Osteocyte (in vitro differentiated cells): Measurements from ENCODE around the gene TBX21. TPM values are rescaled to one million over a fixed set of nuclear protein-coding genes. Genes with fewer than 3 reads are reported as not detected.

Experiments used
- DNase-seq: peaks from one replicate; pipeline ENCODE4 v3.0.0; 2021; ENCODE audit warnings: mixed read lengths; ENCODE audit not compliant: unreplicated experiment; ENCODE audit errors: extremely low spot score
- H3K27ac Mint-ChIP-seq: one replicate; pipeline ENCODE4 v1.8.0; 2021; ENCODE audit warnings: mild to moderate bottlenecking, mixed read lengths; ENCODE audit not compliant: unreplicated experiment
- H3K27me3 Mint-ChIP-seq: one replicate; pipeline ENCODE4 v1.8.0; 2021; ENCODE audit warnings: mixed read lengths; ENCODE audit not compliant: unreplicated experiment
- H3K36me3 Mint-ChIP-seq: one replicate; pipeline ENCODE4 v1.8.0; 2021; ENCODE audit warnings: mixed read lengths; ENCODE audit not compliant: unreplicated experiment
- H3K4me1 Mint-ChIP-seq: one replicate; pipeline ENCODE4 v1.8.0; 2021; ENCODE audit warnings: mixed read lengths; ENCODE audit not compliant: unreplicated experiment
- H3K4me3 Mint-ChIP-seq: one replicate; pipeline ENCODE4 v1.8.0; 2021; ENCODE audit warnings: mild to moderate bottlenecking, moderate library complexity, mixed read lengths; ENCODE audit not compliant: unreplicated experiment
- H3K9me3 Mint-ChIP-seq: one replicate; pipeline ENCODE4 v1.8.0; 2021; ENCODE audit warnings: mixed read lengths; ENCODE audit not compliant: unreplicated experiment
- total RNA-seq: library from RNA; stranded (reverse); gene quantifications from 2 replicates; pipeline ENCODE4 v1.2.1, GENCODE V29; 2021
- TF ChIP-seq, protein P1 (sequence below): fragments of 200-600 bp; sonication (generic); IDR thresholded peaks from 2 replicates; pipeline ENCODE4 v1.5.0; 2021; ENCODE audit warnings: antibody characterized with exemption, mild to moderate bottlenecking, moderate library complexity

Gene TBX21
- total RNA-seq, 1 donor from 2014 or later, result not detected

DNA sequence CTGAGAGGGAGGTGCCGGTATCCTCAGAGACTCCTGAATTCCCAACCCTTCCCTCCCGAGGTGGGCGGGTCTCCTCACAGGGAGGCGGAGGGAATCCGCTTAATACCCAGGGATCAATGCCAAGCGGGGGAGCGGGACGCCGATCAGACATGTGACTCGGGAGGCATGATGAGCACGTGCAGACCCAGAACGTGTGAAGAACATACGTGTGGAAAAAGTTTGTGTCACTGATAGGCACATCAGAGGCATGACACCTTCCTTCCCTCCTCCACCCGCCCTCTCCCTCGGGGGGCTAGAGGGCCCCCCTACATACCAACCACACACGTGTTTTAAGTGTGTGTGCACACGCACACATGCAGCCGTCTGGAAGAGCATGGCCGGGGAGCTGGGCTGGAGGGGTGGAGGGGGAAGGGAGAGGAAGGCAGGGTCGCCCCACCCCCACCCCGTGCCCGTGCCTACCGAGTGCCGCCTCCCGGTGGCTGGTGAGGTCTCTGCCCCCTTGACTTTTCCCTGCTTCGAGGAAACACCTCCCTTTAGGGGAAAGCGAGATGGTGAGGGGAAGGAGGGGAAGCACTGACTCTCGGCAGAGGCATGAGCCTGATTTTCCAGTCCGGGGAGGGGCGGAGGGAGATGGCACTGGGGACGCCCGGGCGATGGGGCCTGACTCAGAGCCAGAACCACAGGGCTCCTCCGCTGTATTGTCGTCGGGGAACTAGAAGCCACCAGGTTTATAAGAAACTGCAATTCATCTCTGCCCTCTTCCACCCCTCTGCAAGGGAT is 12.1 kb upstream of the TBX21 start:
- TF ChIP-seq, protein P1, sequence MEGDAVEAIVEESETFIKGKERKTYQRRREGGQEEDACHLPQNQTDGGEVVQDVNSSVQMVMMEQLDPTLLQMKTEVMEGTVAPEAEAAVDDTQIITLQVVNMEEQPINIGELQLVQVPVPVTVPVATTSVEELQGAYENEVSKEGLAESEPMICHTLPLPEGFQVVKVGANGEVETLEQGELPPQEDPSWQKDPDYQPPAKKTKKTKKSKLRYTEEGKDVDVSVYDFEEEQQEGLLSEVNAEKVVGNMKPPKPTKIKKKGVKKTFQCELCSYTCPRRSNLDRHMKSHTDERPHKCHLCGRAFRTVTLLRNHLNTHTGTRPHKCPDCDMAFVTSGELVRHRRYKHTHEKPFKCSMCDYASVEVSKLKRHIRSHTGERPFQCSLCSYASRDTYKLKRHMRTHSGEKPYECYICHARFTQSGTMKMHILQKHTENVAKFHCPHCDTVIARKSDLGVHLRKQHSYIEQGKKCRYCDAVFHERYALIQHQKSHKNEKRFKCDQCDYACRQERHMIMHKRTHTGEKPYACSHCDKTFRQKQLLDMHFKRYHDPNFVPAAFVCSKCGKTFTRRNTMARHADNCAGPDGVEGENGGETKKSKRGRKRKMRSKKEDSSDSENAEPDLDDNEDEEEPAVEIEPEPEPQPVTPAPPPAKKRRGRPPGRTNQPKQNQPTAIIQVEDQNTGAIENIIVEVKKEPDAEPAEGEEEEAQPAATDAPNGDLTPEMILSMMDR, result no peak
- no peak for DNase-seq
- peaks cover 43% of the 10 kb centered on the region for H3K27me3 Mint-ChIP-seq
- no peak overlapping the region for H3K4me3 Mint-ChIP-seq
- H3K9me3 Mint-ChIP-seq, result no peaks in the 10 kb centered on the region
- no peaks in the 10 kb centered on the region for H3K36me3 Mint-ChIP-seq
- no peak overlapping the region for H3K27ac Mint-ChIP-seq
- H3K4me1 Mint-ChIP-seq, result peaks cover 30% of the 10 kb centered on the region

DNA sequence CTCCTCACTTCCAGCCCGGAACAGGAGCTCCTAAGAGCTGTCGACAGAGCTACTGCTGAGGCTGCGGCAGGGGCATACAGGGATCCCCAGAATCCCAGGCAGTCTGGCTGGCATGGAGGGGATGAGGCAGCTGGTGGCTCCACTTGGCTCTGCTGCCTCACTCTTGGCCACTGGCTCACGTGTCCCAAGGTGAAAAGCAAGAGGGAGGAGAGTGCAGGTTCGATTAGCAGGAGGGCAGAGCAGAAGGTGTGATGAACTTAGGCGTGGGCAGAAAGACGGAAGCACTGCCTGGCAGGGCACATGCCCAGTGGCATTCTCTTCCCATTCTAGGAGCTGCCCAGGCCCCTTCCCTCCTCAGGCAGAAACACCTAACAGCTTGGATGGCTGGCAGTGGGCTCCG is 11.3 kb upstream of the TBX21 start:
- peaks cover 48% of the 10 kb centered on the region for H3K27me3 Mint-ChIP-seq
- H3K9me3 Mint-ChIP-seq, result no peaks in the 10 kb centered on the region
- no peak for DNase-seq
- H3K4me3 Mint-ChIP-seq, result no peak overlapping the region
- H3K36me3 Mint-ChIP-seq, result no peaks in the 10 kb centered on the region
- no peak overlapping the region for H3K27ac Mint-ChIP-seq
- peaks cover 30% of the 10 kb centered on the region for H3K4me1 Mint-ChIP-seq
- TF ChIP-seq, protein P1, result no peak

DNA sequence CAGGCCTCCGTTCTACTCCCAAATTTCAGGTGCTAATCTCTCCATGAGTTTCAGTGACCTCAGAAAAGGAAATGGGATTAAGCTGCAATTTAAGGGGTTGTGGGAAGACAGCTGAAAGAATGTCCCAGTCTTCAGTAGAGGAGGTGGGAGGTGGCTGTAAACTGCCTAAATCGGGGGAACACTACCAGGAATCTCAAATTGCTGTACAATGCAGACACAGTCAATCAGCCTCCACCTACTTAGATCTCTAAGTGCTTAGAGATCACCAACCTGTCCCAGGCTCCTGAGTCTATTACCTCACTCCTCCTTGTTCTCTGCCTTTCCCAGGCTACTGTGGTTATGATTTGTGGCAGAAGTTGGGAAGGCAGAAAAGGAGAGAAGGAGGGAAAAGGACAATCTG is 8.3 kb upstream of the TBX21 start:
- Mint-ChIP-seq H3K4me1 (peaks cover 17% of the 10 kb centered on the region), H3K4me3 (no peak overlapping the region), H3K9me3 (no peaks in the 10 kb centered on the region), H3K27ac (no peak overlapping the region), H3K27me3 (peaks cover 41% of the 10 kb centered on the region), H3K36me3 (no peaks in the 10 kb centered on the region)
- TF ChIP-seq, protein P1, result no peak
- DNase-seq, result no peak

DNA sequence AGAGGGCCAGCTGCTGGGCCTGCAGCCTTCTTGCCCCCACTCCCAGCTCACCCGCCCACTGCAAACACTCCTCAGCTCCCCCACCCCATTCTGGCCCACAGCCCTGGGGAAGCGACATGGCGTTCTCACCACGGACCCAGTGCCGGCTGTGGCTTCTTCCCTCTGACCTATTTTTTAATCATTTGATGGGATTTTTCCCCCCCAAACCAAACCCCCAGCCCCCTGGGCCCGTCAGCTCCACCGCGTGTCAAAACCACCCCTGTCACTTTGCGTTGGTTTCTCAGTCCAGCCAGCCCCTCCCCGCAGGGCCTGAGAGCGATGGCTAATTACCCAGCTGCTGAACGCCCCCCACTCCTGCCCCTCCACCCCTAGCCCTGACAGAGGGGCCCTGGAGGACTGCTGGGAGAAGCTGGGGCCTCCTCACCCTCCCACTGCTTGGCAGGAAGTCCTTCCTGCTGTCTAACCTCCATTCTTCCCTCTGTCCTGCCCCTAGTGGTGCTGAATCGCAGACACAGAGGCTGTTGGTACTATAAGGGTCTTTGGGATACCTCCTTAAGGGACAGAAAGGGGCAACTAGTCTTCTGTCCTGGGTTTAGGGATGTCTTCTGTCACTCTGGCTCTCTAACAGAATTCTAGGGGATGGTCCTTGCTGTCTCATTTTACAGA is 7.5 kb upstream of the TBX21 start:
- DNase-seq, result no peak
- peaks cover 8% of the 10 kb centered on the region for H3K4me1 Mint-ChIP-seq
- peaks cover 50% of the 10 kb centered on the region for H3K27me3 Mint-ChIP-seq
- TF ChIP-seq, protein P1, result no peak
- H3K4me3 Mint-ChIP-seq, result no peak overlapping the region
- H3K9me3 Mint-ChIP-seq, result no peaks in the 10 kb centered on the region
- no peaks in the 10 kb centered on the region for H3K36me3 Mint-ChIP-seq
- no peak overlapping the region for H3K27ac Mint-ChIP-seq
